RWPE2 (cell line): ENCODE data around the gene IZUMO4.

ENCODE experiments used
- ATAC-seq: fragments of 200-7000 bp; cut with Tn5 transposase; 3 replicates; pipeline ENCODE4 v1.9.1; 2021; ENCODE audit warnings: low read depth
- DNase-seq: peaks from one replicate; pipeline ENCODE4 v3.0.0-alpha.2; 2020; ENCODE audit warnings: low spot score
- H3K27ac ChIP-seq: fragments of 450-650 bp; 2 replicates; pipeline ENCODE4 v1.5.1; 2017; ENCODE audit warnings: mild to moderate bottlenecking; ENCODE audit not compliant: poor library complexity, severe bottlenecking
- H3K27me3 ChIP-seq: fragments of 250-450 bp; sonication (Bioruptor Pico); 2 replicates; pipeline ENCODE4 v1.5.1; 2021; ENCODE audit warnings: mild to moderate bottlenecking, moderate library complexity; ENCODE audit not compliant: insufficient read depth, poor library complexity, severe bottlenecking
- H3K36me3 ChIP-seq: fragments of 250-450 bp; sonication (Bioruptor Pico); 2 replicates; pipeline ENCODE4 v1.5.1; 2020; ENCODE audit warnings: low read depth, mild to moderate bottlenecking, moderate library complexity
- H3K4me1 ChIP-seq: fragments of 250-450 bp; sonication (Bioruptor Pico); 2 replicates; pipeline ENCODE4 v1.5.1; 2021; ENCODE audit warnings: mild to moderate bottlenecking, moderate library complexity; ENCODE audit not compliant: insufficient read depth, poor library complexity, severe bottlenecking
- H3K4me3 ChIP-seq: fragments of 250-450 bp; sonication (Bioruptor Pico); 2 replicates; pipeline ENCODE4 v1.5.1; 2021; ENCODE audit warnings: mild to moderate bottlenecking, moderate library complexity; ENCODE audit not compliant: severe bottlenecking
- H3K9me3 ChIP-seq: fragments of 250-450 bp; sonication (Bioruptor Pico); 2 replicates; pipeline ENCODE4 v1.5.1; 2021; ENCODE audit warnings: mild to moderate bottlenecking, moderate library complexity; ENCODE audit not compliant: severe bottlenecking
- CTCF ChIP-seq: fragments of 450-650 bp; IDR thresholded peaks from one replicate; pipeline ENCODE4 v1.5.1; 2017; ENCODE audit warnings: mild to moderate bottlenecking, moderate library complexity; ENCODE audit not compliant: poor library complexity, severe bottlenecking

The IZUMO4 gene

DNA sequence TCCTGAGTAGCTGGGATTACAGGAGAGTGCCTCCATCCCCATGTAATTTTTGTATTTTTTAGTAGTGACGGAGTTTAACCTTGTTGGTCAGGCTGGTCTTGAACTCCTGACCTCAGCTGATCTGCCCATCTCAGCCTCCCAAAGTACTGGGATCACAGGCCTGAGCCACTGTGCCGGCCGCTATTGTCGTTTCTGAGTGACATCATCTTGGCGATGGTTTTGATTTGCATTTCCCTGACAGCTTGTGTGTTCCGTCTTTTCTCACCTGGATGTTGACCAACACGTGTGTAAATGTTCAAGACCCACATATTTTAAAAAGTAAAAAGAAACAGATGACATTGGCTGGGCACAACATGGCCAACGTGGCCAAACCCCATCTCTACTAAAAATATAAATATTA is 32.9 kb upstream of the IZUMO4 start:
- no peak for DNase-seq
- H3K27ac ChIP-seq = no peak overlapping the region
- TF ChIP-seq CTCF = no peak
- H3K9me3 ChIP-seq = no peaks in the 10 kb centered on the region
- no peak for ATAC-seq
- peaks cover 21% of the 10 kb centered on the region for H3K4me1 ChIP-seq
- H3K27me3 ChIP-seq = no peaks in the 10 kb centered on the region
- no peak overlapping the region for H3K4me3 ChIP-seq
- no peaks in the 10 kb centered on the region for H3K36me3 ChIP-seq

GRCh38 chr19:2064395-2064787 is 32.3 kb upstream of the IZUMO4 start:
- H3K4me1 ChIP-seq = peaks cover 15% of the 10 kb centered on the region
- no peak overlapping the region for H3K27ac ChIP-seq
- no peak overlapping the region for H3K4me3 ChIP-seq
- H3K9me3 ChIP-seq = no peaks in the 10 kb centered on the region
- no peak for TF ChIP-seq CTCF
- no peaks in the 10 kb centered on the region for H3K36me3 ChIP-seq
- ATAC-seq = no peak
- no peaks in the 10 kb centered on the region for H3K27me3 ChIP-seq
- no peak for DNase-seq

GRCh38 chr19:2064788-2065524 is 31.8 kb upstream of the IZUMO4 start:
- ATAC-seq (no peak), DNase-seq (no peak)
- TF ChIP-seq CTCF = no peak
- Histone ChIP-seq H3K4me1 (peaks cover 9% of the 10 kb centered on the region), H3K27ac (no peak overlapping the region), H3K9me3 (no peaks in the 10 kb centered on the region), H3K27me3 (no peaks in the 10 kb centered on the region), H3K4me3 (no peak overlapping the region), H3K36me3 (no peaks in the 10 kb centered on the region)

DNA sequence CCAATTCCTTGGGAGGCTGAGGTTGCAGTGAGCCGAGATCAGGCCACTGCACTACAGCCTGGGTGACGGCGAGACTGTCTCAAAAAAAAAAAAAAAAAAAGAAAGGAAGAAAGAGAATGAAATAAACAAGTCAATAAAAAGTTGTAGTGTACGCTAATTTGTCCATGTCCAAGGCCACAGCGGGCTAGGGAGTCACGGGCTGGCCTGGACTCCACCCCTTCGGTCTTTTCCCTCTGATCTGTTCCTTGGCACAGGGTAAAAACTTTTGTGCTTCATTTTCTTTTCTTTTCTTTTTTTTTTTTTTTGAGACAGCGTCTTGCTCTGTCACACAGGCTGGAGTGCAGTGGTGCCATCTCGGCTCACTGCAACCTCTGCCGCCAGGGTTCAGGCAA is 26.3 kb upstream of the IZUMO4 start:
- H3K9me3 ChIP-seq = no peaks in the 10 kb centered on the region
- no peak for DNase-seq
- no peak for TF ChIP-seq CTCF
- H3K4me1 ChIP-seq = no peaks in the 10 kb centered on the region
- H3K27ac ChIP-seq = no peak overlapping the region
- ATAC-seq = no peak
- no peak overlapping the region for H3K4me3 ChIP-seq
- peaks cover 36% of the 10 kb centered on the region for H3K36me3 ChIP-seq
- no peaks in the 10 kb centered on the region for H3K27me3 ChIP-seq

DNA sequence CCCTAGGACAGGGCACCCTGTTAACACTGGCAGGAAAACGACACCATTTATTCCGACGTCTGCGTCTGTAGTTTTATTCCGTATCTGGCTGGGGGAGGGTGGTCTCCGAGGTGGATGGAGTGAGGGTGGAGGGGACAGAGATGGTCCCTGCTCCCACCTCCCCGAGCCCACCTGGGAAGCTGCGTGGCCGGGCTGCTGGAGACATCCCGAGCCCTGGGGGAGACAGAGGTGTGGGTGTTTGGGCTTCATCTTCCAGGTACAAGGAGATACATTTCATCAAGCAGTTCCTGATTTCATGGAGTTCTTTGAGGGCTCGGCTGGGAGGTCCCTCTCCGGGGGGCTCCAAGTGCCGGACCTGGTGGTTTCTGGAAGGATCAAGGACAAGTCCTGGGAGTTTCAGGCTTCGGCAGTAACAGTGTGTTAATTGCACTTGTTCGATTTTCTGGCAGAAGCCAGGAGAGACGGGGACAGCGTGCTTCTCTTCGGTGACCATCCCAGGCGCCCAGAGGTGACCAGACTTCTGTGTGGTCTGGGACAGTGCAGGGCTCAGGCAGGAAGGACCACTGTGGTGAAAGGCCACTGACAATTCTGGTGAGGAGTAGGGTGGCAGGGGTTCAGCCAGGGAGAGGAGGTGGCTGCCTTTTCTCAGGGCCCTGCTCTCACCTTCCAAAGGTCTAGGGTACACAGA is 25.6 kb upstream of the IZUMO4 start:
- H3K27ac ChIP-seq = no peak overlapping the region
- H3K9me3 ChIP-seq = no peaks in the 10 kb centered on the region
- no peak for DNase-seq
- no peaks in the 10 kb centered on the region for H3K4me1 ChIP-seq
- peaks cover 41% of the 10 kb centered on the region for H3K36me3 ChIP-seq
- H3K27me3 ChIP-seq = no peaks in the 10 kb centered on the region
- ATAC-seq = no peak
- no peak for TF ChIP-seq CTCF
- no peak overlapping the region for H3K4me3 ChIP-seq
